Chondrocyte (in vitro differentiated cells): Measurements from ENCODE around the gene TENM3. TPM values are rescaled to one million over a fixed set of nuclear protein-coding genes. Genes with fewer than 3 reads are reported as not detected.

Source experiments
- DNase-seq: peaks from one replicate; pipeline ENCODE4 v3.0.0; 2021; ENCODE audit warnings: mixed read lengths, low spot score
- H3K27ac Mint-ChIP-seq: one replicate; pipeline ENCODE4 v1.8.0; 2021; ENCODE audit warnings: mild to moderate bottlenecking, moderate library complexity, mixed read lengths; ENCODE audit not compliant: unreplicated experiment
- H3K27me3 Mint-ChIP-seq: 2 replicates; pipeline ENCODE4 v1.8.0; 2021; ENCODE audit warnings: low read depth, mixed read lengths
- H3K36me3 Mint-ChIP-seq: 2 replicates; pipeline ENCODE4 v1.8.0; 2021; ENCODE audit warnings: low read depth, mixed read lengths
- H3K4me1 Mint-ChIP-seq: 2 replicates; pipeline ENCODE4 v1.8.0; 2021; ENCODE audit warnings: low read depth, mild to moderate bottlenecking, mixed read lengths
- H3K4me3 Mint-ChIP-seq: one replicate; pipeline ENCODE4 v1.8.0; 2021; ENCODE audit warnings: mild to moderate bottlenecking, moderate library complexity, mixed read lengths; ENCODE audit not compliant: unreplicated experiment
- H3K9me3 Mint-ChIP-seq: 2 replicates; pipeline ENCODE4 v1.8.0; 2021; ENCODE audit warnings: low read depth, mixed read lengths
- total RNA-seq: library from RNA; stranded (reverse); gene quantifications from 3 replicates; pipeline ENCODE4 v1.2.1, GENCODE V29; 2021
- TF ChIP-seq, protein P1 (sequence below): fragments of 200-600 bp; sonication (generic); IDR thresholded peaks from 2 replicates; pipeline ENCODE4 v1.5.0; 2021; ENCODE audit warnings: antibody characterized with exemption, mild to moderate bottlenecking, moderate library complexity

The TENM3 gene
- total RNA-seq, 1 donor from 2014 or later = 87.6 TPM

DNA sequence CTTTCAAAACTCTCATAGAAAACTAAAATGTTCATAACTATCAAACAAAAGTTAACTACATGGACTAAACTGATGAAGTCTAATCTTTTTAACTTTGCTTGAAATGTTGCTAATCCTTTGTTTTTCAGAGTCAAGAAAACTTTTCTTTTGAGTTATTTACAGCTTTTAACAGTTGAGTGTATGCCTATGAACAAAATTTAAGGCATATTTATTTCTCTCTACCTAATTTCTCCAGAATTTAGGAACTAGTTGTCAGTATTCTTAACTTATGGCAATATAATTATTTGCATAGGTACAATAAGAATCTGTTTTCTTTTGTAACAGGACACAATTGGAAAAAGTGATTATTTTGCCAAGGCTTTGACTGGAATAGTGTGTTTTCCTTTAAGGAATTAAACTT, 23.8 kb downstream of the TENM3 start:
- no peaks in the 10 kb centered on the region for H3K27me3 Mint-ChIP-seq
- H3K27ac Mint-ChIP-seq = no peak overlapping the region
- H3K9me3 Mint-ChIP-seq = peaks cover 3% of the 10 kb centered on the region
- no peaks in the 10 kb centered on the region for H3K4me1 Mint-ChIP-seq
- DNase-seq = no peak
- H3K4me3 Mint-ChIP-seq = no peak overlapping the region
- TF ChIP-seq, protein P1, sequence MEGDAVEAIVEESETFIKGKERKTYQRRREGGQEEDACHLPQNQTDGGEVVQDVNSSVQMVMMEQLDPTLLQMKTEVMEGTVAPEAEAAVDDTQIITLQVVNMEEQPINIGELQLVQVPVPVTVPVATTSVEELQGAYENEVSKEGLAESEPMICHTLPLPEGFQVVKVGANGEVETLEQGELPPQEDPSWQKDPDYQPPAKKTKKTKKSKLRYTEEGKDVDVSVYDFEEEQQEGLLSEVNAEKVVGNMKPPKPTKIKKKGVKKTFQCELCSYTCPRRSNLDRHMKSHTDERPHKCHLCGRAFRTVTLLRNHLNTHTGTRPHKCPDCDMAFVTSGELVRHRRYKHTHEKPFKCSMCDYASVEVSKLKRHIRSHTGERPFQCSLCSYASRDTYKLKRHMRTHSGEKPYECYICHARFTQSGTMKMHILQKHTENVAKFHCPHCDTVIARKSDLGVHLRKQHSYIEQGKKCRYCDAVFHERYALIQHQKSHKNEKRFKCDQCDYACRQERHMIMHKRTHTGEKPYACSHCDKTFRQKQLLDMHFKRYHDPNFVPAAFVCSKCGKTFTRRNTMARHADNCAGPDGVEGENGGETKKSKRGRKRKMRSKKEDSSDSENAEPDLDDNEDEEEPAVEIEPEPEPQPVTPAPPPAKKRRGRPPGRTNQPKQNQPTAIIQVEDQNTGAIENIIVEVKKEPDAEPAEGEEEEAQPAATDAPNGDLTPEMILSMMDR = no peak
- peaks cover 2% of the 10 kb centered on the region for H3K36me3 Mint-ChIP-seq

DNA sequence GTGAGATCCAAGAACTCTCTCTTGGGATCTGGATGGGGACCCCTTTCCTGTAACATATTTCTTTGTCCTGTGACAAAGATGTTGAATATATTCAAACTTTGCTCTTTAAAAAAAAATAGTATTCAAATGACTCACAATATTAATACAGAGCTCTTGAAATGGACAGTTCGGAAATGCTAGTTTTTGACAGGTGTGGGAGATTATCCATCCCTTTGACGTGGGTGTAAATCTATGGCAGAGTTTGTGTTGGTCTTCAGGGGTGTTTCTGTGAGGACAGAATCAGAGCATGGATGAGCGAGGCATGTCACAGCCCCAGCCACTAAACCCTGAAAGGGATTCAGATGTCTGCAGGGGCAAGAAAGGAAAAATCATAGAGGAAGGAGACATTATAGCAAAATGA, 25.8 kb downstream of the TENM3 start:
- Mint-ChIP-seq H3K36me3 (peaks cover 9% of the 10 kb centered on the region), H3K4me3 (no peak overlapping the region), H3K27ac (no peak overlapping the region), H3K4me1 (peaks cover 5% of the 10 kb centered on the region), H3K27me3 (no peaks in the 10 kb centered on the region), H3K9me3 (peaks cover 3% of the 10 kb centered on the region)
- TF ChIP-seq, protein P1 = no peak
- DNase-seq = no peak

DNA sequence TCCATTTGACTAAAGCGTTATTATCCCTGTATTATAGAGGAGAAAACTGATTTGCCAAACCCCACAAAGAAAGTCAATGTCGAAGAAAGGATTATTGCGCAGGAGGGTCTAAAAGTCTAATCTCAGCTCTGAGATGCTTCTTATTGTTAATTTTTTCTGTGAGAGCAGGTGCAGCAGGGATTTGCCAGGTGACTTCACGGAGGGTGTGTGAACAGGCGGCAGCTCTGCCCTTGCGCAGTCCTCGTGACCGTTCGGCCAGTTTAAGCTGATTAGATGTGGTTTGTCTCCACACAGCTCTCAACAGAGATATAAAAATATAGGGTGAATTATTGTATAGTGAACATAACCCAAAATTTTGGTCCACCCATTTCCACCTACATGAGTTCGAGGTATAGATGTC, 28.5 kb downstream of the TENM3 start:
- no peak overlapping the region for H3K4me3 Mint-ChIP-seq
- DNase-seq = no peak
- peaks cover 9% of the 10 kb centered on the region for H3K36me3 Mint-ChIP-seq
- TF ChIP-seq, protein P1 = no peak
- no peaks in the 10 kb centered on the region for H3K27me3 Mint-ChIP-seq
- peaks cover 3% of the 10 kb centered on the region for H3K9me3 Mint-ChIP-seq
- peaks cover 9% of the 10 kb centered on the region for H3K4me1 Mint-ChIP-seq
- H3K27ac Mint-ChIP-seq = no peak overlapping the region

DNA sequence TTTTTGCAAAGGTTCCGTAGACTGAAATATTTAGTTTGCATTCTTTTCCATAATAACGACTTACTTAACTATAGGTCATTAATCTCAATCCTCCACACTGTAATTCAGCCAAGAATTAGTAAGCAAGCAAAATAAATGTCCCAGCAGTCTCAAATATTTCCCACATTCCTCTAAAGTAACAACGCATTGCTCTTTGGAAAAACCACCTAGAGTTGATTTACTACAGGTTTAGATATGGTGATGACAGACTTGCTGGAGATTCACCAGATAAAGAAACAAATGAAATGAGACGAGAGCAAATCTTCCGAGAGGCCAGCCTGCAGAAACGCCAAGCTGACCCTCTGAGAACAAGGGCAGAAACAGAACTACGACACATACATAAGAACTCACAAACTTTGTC, 28.9 kb downstream of the TENM3 start:
- Mint-ChIP-seq H3K9me3 (peaks cover 3% of the 10 kb centered on the region), H3K27ac (no peak overlapping the region), H3K4me1 (peaks cover 13% of the 10 kb centered on the region), H3K4me3 (no peak overlapping the region), H3K27me3 (no peaks in the 10 kb centered on the region), H3K36me3 (peaks cover 9% of the 10 kb centered on the region)
- DNase-seq = no peak
- TF ChIP-seq, protein P1 = no peak

DNA sequence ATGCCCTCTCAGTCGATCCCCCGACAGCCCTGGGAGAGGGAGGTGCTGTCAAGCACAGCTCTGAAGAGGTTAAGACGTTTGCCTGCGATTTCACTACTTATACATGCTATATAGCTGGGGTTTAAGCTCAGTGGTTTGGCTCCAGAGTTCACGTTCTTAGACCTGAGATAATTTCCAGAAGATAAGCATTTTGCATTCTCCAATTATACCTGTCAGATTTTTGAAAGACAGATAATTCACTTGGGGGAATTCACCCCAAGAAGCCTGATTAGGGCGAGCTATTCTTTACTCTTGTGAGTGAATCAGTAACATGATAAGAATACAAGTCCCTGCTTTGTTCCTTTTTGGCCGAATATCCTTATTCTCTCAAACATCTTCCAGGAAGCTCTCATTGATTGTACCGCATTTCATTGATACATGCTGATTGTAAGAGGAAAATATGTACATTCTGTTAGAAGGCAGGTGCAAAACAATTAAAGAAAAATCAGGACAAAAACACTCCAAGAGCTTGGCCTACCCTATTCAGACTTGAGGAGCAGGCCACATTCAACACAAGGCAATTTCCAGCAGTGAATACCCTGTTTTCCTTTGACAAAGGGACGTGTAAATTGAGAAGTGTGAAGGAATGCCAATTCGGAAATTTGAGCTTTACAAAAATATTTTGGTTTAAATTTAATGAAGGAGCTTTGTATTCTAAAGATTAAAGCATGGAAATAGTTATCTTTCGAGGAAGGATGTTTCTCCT, 30.2 kb downstream of the TENM3 start:
- no peaks in the 10 kb centered on the region for H3K27me3 Mint-ChIP-seq
- TF ChIP-seq, protein P1 = no peak
- peaks cover 20% of the 10 kb centered on the region for H3K4me1 Mint-ChIP-seq
- no peak overlapping the region for H3K27ac Mint-ChIP-seq
- H3K36me3 Mint-ChIP-seq = peaks cover 9% of the 10 kb centered on the region
- H3K4me3 Mint-ChIP-seq = no peak overlapping the region
- H3K9me3 Mint-ChIP-seq = peaks cover 3% of the 10 kb centered on the region
- DNase-seq = no peak
